ENCODE data around the gene HLA-DMB. TPM values are rescaled to one million over a fixed set of nuclear protein-coding genes. Genes with fewer than 3 reads are reported as not detected.

HLA-DMB gene
- total RNA-seq, 2 donors from 2014 or later = 7.3 to 15.2 TPM

GRCh38 chr6:32938494-32938893 lies 2.3 kb downstream of the HLA-DMB start:
- Histone ChIP-seq H3K4me1 (replicated peaks) (no peaks in the 10 kb centered on the region), H3K27me3 (replicated peaks; ENCODE audit: insufficient read depth) (no peaks in the 10 kb centered on the region), H3K27ac (no peak overlapping the region), H3K9me3 (no peaks in the 10 kb centered on the region), H3K4me3 (no peak overlapping the region), H3K36me3 (no peaks in the 10 kb centered on the region)
- intact Hi-C loops (cut with DNase I) = no loop called here
- 83% methylated on average over 7 of the region's 7 CpGs for WGBS
- no peak for DNase-seq (ENCODE audit: low spot score)
- TF ChIP-seq, protein P1, sequence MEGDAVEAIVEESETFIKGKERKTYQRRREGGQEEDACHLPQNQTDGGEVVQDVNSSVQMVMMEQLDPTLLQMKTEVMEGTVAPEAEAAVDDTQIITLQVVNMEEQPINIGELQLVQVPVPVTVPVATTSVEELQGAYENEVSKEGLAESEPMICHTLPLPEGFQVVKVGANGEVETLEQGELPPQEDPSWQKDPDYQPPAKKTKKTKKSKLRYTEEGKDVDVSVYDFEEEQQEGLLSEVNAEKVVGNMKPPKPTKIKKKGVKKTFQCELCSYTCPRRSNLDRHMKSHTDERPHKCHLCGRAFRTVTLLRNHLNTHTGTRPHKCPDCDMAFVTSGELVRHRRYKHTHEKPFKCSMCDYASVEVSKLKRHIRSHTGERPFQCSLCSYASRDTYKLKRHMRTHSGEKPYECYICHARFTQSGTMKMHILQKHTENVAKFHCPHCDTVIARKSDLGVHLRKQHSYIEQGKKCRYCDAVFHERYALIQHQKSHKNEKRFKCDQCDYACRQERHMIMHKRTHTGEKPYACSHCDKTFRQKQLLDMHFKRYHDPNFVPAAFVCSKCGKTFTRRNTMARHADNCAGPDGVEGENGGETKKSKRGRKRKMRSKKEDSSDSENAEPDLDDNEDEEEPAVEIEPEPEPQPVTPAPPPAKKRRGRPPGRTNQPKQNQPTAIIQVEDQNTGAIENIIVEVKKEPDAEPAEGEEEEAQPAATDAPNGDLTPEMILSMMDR (IDR thresholded peaks at IDR 0.05) = no peak
- TF ChIP-seq POLR2A (IDR thresholded peaks at IDR 0.05) (no peak), POLR2AphosphoS5 (IDR thresholded peaks at IDR 0.05) (no peak)

DNA sequence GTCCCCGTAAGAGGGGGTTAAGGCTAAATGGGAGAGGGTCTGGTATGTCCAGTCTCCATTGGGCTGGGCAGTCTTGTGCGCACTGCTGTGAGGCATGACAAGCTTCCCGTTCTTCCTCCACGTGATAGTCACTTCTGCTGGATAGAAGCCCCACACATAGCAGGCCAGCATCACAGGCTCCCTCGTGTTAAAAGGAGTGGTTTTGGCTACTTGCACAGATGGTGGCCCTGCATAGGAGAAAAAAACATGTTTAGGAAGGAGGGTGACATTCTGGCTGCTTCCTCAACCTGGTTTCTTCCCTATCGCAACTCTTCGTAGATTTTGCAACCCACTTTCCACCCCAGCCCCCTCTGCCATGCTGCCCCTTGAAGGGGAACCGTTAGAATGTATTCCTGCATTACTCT lies 3.6 kb downstream of the HLA-DMB start:
- H3K4me3 ChIP-seq = no peak overlapping the region
- no peaks in the 10 kb centered on the region for H3K36me3 ChIP-seq
- no peaks in the 10 kb centered on the region for H3K27me3 ChIP-seq (replicated peaks; ENCODE audit: insufficient read depth)
- DNase-seq (ENCODE audit: low spot score) = no peak
- intact Hi-C loops (cut with DNase I) = no loop called here
- no peaks in the 10 kb centered on the region for H3K9me3 ChIP-seq
- no peak overlapping the region for H3K27ac ChIP-seq
- WGBS = 77% methylated on average over 8 of the region's 8 CpGs
- no peaks in the 10 kb centered on the region for H3K4me1 ChIP-seq (replicated peaks)
- TF ChIP-seq POLR2A (IDR thresholded peaks at IDR 0.05) (no peak), POLR2AphosphoS5 (IDR thresholded peaks at IDR 0.05) (no peak)
- TF ChIP-seq, protein P1 (IDR thresholded peaks at IDR 0.05) = no peak

- no peaks in the 10 kb centered on the region for H3K27me3 ChIP-seq (replicated peaks; ENCODE audit: insufficient read depth)
- DNase-seq (ENCODE audit: low spot score) = no peak
- WGBS = 72% methylated on average over 12 of the region's 12 CpGs
- H3K4me3 ChIP-seq = no peak overlapping the region
- H3K36me3 ChIP-seq = no peaks in the 10 kb centered on the region
- TF ChIP-seq, protein P1 (IDR thresholded peaks at IDR 0.05) = no peak
- TF ChIP-seq POLR2A (IDR thresholded peaks at IDR 0.05) (no peak), POLR2AphosphoS5 (IDR thresholded peaks at IDR 0.05) (no peak)
- intact Hi-C loops (cut with DNase I) = no loop called here
- H3K27ac ChIP-seq = no peak overlapping the region
- no peaks in the 10 kb centered on the region for H3K9me3 ChIP-seq
- no peaks in the 10 kb centered on the region for H3K4me1 ChIP-seq (replicated peaks)
Observed at GRCh38 chr6:32936239-32937152, 4.3 kb downstream of the HLA-DMB start.

- no peak for DNase-seq (ENCODE audit: low spot score)
- intact Hi-C loops (cut with DNase I) = loop anchor here (2.0 kb wide), 1 partner anchor 49 kb away; no protein-coding TSS in a partner anchor
- Histone ChIP-seq H3K4me3 (no peak overlapping the region), H3K27ac (no peak overlapping the region), H3K36me3 (no peaks in the 10 kb centered on the region), H3K9me3 (no peaks in the 10 kb centered on the region), H3K4me1 (replicated peaks) (no peaks in the 10 kb centered on the region), H3K27me3 (replicated peaks; ENCODE audit: insufficient read depth) (no peaks in the 10 kb centered on the region)
- WGBS = 84% methylated on average over 4 of the region's 4 CpGs
- TF ChIP-seq POLR2A (IDR thresholded peaks at IDR 0.05) (no peak), POLR2AphosphoS5 (IDR thresholded peaks at IDR 0.05) (no peak)
- TF ChIP-seq, protein P1 (IDR thresholded peaks at IDR 0.05) = no peak
Observed at GRCh38 chr6:32935551-32936238, 5.1 kb downstream of the HLA-DMB start.
